Cardiac fibroblast (primary cell): ENCODE results near the gene HDAC9.

ENCODE experiments used
- DNase-seq, 2 donors: peaks; one replicate each; pipeline versions ENCODE4 v3.0.0 to v3.0.0-alpha.2; 2010; ENCODE audit warnings: low read depth in 2 of 2
- H3K4me3 ChIP-seq, 2 donors: replicated peaks in 1 of 2; 1 replicate in 1 of 2; 2 replicates in 1 of 2; pipeline ENCODE4 v1.5.1; 2011; ENCODE audit warnings: low read depth in 2 of 2, low read length in 2 of 2, mild to moderate bottlenecking in 2 of 2, moderate library complexity in 1 of 2
- TF ChIP-seq, protein P1 (sequence below): IDR thresholded peaks from one replicate; pipeline ENCODE4 v1.5.1; 2011; ENCODE audit warnings: low read depth, mild to moderate bottlenecking, low read length, inconsistent platforms

The HDAC9 gene

DNA sequence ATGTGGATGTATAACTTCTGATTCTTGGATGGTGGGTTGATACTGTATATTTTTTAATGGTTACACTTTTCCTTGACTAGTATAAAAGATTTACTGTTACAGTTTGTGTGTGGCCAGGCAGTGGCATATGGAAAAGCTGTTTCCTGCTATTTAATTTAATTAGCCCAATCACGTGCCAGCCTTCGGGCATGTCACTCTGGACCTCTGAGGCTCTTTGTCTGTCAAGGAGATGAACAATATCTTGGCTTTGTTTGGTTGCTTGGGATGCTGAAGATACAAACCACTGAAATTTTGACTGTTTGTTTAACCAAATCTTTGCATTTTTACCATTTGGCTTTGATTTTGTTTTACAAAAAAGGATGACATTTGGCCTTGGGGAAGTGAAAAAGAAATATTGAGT is 185.0 kb downstream of the HDAC9 start:
- no peak overlapping the region for H3K4me3 ChIP-seq
- no peak for DNase-seq
- TF ChIP-seq, protein P1, sequence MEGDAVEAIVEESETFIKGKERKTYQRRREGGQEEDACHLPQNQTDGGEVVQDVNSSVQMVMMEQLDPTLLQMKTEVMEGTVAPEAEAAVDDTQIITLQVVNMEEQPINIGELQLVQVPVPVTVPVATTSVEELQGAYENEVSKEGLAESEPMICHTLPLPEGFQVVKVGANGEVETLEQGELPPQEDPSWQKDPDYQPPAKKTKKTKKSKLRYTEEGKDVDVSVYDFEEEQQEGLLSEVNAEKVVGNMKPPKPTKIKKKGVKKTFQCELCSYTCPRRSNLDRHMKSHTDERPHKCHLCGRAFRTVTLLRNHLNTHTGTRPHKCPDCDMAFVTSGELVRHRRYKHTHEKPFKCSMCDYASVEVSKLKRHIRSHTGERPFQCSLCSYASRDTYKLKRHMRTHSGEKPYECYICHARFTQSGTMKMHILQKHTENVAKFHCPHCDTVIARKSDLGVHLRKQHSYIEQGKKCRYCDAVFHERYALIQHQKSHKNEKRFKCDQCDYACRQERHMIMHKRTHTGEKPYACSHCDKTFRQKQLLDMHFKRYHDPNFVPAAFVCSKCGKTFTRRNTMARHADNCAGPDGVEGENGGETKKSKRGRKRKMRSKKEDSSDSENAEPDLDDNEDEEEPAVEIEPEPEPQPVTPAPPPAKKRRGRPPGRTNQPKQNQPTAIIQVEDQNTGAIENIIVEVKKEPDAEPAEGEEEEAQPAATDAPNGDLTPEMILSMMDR, result no peak

DNA sequence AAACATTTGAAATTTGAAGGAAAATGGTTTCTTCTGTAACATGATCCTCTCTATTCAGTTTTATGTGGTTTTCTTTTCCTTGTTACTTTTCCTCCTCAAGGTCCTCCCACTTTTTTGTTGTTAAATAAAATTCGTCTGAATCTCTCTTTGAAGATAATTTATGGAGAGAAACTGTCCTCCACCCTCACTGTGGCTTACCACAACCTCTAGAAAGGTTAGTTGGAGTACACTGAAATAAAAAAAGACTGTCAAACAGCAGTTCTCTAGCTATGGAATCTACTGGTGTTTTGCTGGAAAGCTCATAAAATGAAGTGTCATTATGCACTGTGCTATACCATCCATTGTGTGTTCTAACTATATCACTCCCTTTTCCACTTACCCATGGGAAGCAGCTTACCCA is 189.4 kb downstream of the HDAC9 start:
- DNase-seq, result no peak
- no peak overlapping the region for H3K4me3 ChIP-seq
- TF ChIP-seq, protein P1, result no peak

DNA sequence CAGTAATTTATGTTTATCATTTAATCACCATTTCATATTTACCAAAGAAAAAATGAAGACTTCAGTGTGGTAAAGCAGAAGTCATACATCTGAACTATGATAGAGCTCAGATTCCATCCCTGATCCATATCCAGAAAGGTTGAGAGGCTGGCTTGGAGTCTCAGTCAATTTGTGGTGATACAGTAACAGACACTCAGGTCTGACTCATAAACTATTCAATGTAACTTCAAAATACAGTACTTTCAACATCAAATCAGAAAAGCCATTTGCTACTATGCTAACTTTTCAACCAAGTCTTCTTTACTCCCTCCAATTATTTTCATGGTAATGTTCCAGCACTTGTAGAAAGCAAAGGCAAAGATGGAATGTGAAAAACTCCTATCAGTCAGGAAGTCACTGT is 190.4 kb downstream of the HDAC9 start:
- peak in 1 of 2 donors; percentile 29 for DNase-seq
- H3K4me3 ChIP-seq, result no peak overlapping the region
- TF ChIP-seq, protein P1, result no peak

DNA sequence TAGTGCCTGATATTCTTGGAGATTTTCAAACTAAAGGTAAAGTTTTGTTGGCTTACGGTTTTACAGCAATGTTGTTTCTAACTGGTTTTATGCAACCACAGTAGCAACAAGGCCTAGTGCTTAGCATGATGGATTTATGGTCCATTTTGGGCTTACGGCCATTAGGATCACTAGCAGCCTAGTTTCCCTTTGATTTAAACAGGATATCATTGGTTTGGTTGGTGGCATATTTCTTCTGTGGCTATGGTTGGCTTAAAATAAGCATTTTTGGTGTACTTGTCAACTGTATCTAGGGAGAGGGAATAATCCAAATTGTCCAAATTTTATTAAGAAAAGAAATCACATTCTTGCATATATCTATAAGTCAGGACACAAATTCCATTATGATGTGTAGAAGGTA is 194.0 kb downstream of the HDAC9 start:
- TF ChIP-seq, protein P1, result no peak
- H3K4me3 ChIP-seq, result no peak overlapping the region
- no peak for DNase-seq

DNA sequence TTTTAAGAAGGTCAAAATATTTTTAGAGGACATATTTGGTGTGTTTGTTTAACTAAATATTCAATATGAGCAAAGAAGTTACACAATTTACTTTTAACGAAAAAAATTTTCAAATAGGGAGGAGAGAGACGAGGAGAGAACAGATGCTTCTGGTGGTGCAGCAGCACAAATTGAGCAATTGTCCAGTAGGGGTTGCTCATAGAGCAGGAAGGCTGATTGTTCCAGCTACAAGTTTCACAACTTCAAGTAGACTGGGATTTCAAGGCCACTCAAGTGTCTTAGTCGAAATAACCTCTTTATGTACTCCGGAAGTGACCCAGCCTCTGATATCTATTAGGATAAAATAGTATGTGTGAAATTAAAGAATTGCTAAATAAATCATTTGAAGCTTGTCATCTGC is 197.9 kb downstream of the HDAC9 start:
- TF ChIP-seq, protein P1, result peak; percentile 78
- no peak overlapping the region for H3K4me3 ChIP-seq
- peak; percentile 93 to 95 for DNase-seq

DNA sequence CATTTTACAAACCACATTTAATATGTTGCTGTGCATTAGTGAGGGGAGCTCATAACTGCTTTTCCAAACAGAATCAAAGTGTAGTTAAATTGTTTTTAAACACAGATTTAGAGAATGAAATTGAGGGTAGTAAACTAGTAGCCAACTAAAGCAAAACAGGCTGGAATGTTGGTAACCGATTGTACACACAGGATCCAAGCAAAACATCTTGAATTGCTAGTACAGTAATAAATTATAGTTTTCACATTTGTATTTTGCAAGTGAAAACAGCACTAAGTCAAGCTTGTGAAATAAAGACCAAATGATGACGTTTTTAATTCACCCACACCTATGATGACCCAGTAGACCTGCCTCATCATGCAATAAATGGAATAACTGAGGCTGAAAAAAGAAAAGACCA is 198.3 kb downstream of the HDAC9 start:
- no peak overlapping the region for H3K4me3 ChIP-seq
- TF ChIP-seq, protein P1, result no peak

DNA sequence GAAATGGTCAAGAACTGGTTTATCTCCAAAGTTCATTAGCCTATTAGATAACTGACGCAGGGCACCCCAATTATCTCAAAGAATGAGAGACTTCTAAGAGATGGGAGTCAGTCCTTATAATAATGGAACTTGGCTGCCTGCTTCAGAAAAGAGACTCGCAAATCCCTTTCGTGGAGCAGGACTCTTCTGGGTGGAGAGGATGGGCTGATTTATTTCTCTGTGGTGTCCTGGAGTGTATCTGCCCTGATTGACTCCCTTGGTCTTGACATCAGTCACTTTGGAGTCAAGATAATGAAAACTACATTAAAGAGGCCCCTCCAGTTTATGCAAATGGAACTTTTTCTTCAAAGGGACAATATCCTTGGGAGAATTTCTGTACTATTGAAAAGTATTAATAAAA is 198.9 kb downstream of the HDAC9 start:
- TF ChIP-seq, protein P1, result no peak
- H3K4me3 ChIP-seq, result no peak overlapping the region
- DNase-seq, result no peak

More for the DNA sequence above, 198.3 kb downstream of the HDAC9 start:
- DNase-seq, result no peak
